ENCODE results near the gene RFX3.

Gene RFX3

GRCh38 chr9:3398232-3398648 is 127.6 kb downstream of the RFX3 start:
- no peaks in the 10 kb centered on the region for H3K36me3 ChIP-seq (ENCODE audit: insufficient read depth, low read length)
- H3K4me3 ChIP-seq (ENCODE audit: low read depth in 1 of 2, low read length in 2 of 2): peak overlapping the region in 1 of 2 experiments; percentile 39; a peak in 2 of 4 replicates
- H3K9ac ChIP-seq (ENCODE audit: low read depth, low read length): no peak overlapping the region
- peak overlapping the region; percentile 52; the same call in 1 of the 2 replicates for H3K4me2 ChIP-seq (ENCODE audit: insufficient read depth, low read length)
- H4K20me1 ChIP-seq (ENCODE audit: insufficient read depth, low read length): no peaks in the 10 kb centered on the region
- no peaks in the 10 kb centered on the region for H3K27me3 ChIP-seq (ENCODE audit: insufficient read depth, low read length, poor library complexity)
- peak; percentile 79 for ATAC-seq (ENCODE audit: insufficient read depth, low read depth)
- H3K9me3 ChIP-seq (ENCODE audit: insufficient read depth, low read length, severe bottlenecking): no peaks in the 10 kb centered on the region
- peaks cover 26% of the 10 kb centered on the region for H3K4me1 ChIP-seq (ENCODE audit: insufficient read depth, low read length)
- H3K27ac ChIP-seq (ENCODE audit: low read length): peak overlapping the region; percentile 82
- no peak for TF ChIP-seq CTCF (IDR thresholded peaks at IDR 0.05; ENCODE audit: borderline replicate concordance, extremely low read depth, low read length, poor library complexity, severe bottlenecking)
- no peak for TF ChIP-seq EZH2 (IDR thresholded peaks at IDR 0.05; ENCODE audit: borderline replicate concordance, low read depth, low read length, severe bottlenecking)
- peak; percentile 29 for DNase-seq
- no peaks in the 10 kb centered on the region for H3K79me2 ChIP-seq (ENCODE audit: insufficient read depth, low read length)
- H2AFZ ChIP-seq (ENCODE audit: low read depth, low read length): peak overlapping the region; percentile 67

GRCh38 chr9:3397766-3398165 is 128.0 kb downstream of the RFX3 start:
- no peaks in the 10 kb centered on the region for H3K27me3 ChIP-seq (ENCODE audit: insufficient read depth, low read length, poor library complexity)
- no peaks in the 10 kb centered on the region for H3K79me2 ChIP-seq (ENCODE audit: insufficient read depth, low read length)
- no peak overlapping the region for H3K4me3 ChIP-seq (ENCODE audit: low read depth in 1 of 2, low read length in 2 of 2)
- H3K9ac ChIP-seq (ENCODE audit: low read depth, low read length): no peak overlapping the region
- no peaks in the 10 kb centered on the region for H3K36me3 ChIP-seq (ENCODE audit: insufficient read depth, low read length)
- peak overlapping the region; percentile 82 for H3K27ac ChIP-seq (ENCODE audit: low read length)
- H4K20me1 ChIP-seq (ENCODE audit: insufficient read depth, low read length): no peaks in the 10 kb centered on the region
- H3K9me3 ChIP-seq (ENCODE audit: insufficient read depth, low read length, severe bottlenecking): no peaks in the 10 kb centered on the region
- H3K4me2 ChIP-seq (ENCODE audit: insufficient read depth, low read length): peak overlapping the region; percentile 52; the same call in 1 of the 2 replicates
- TF ChIP-seq EZH2 (IDR thresholded peaks at IDR 0.05; ENCODE audit: borderline replicate concordance, low read depth, low read length, severe bottlenecking) (no peak), CTCF (IDR thresholded peaks at IDR 0.05; ENCODE audit: borderline replicate concordance, extremely low read depth, low read length, poor library complexity, severe bottlenecking) (no peak)
- ATAC-seq (ENCODE audit: insufficient read depth, low read depth): no peak
- no peak overlapping the region for H2AFZ ChIP-seq (ENCODE audit: low read depth, low read length)
- no peak for DNase-seq
- peaks cover 26% of the 10 kb centered on the region for H3K4me1 ChIP-seq (ENCODE audit: insufficient read depth, low read length)

- TF ChIP-seq EZH2 (IDR thresholded peaks at IDR 0.05; ENCODE audit: borderline replicate concordance, low read depth, low read length, severe bottlenecking): no peak
- H3K27me3 ChIP-seq (ENCODE audit: insufficient read depth, low read length, poor library complexity): no peaks in the 10 kb centered on the region
- H4K20me1 ChIP-seq (ENCODE audit: insufficient read depth, low read length): no peaks in the 10 kb centered on the region
- no peak overlapping the region for H2AFZ ChIP-seq (ENCODE audit: low read depth, low read length)
- ATAC-seq (ENCODE audit: insufficient read depth, low read depth) (no peak), DNase-seq (no peak)
- H3K9ac ChIP-seq (ENCODE audit: low read depth, low read length): no peak overlapping the region
- peaks cover 8% of the 10 kb centered on the region; the same call in 1 of the 2 replicates for H3K36me3 ChIP-seq (ENCODE audit: insufficient read depth, low read length)
- no peaks in the 10 kb centered on the region for H3K79me2 ChIP-seq (ENCODE audit: insufficient read depth, low read length)
- no peak overlapping the region for H3K27ac ChIP-seq (ENCODE audit: low read length)
- no peak overlapping the region for H3K4me3 ChIP-seq (ENCODE audit: low read depth in 1 of 2, low read length in 2 of 2)
- no peaks in the 10 kb centered on the region for H3K9me3 ChIP-seq (ENCODE audit: insufficient read depth, low read length, severe bottlenecking)
- H3K4me1 ChIP-seq (ENCODE audit: insufficient read depth, low read length): 0 out of 2 replicates have a peak, but pooled peaks cover 3% of the 10 kb centered on the region
- H3K4me2 ChIP-seq (ENCODE audit: insufficient read depth, low read length): no peak overlapping the region
Observed at GRCh38 chr9:3391414-3391813, 134.4 kb downstream of the RFX3 start.

- TF ChIP-seq CTCF (IDR thresholded peaks at IDR 0.05; ENCODE audit: borderline replicate concordance, extremely low read depth, low read length, poor library complexity, severe bottlenecking) (no peak), EZH2 (IDR thresholded peaks at IDR 0.05; ENCODE audit: borderline replicate concordance, low read depth, low read length, severe bottlenecking) (no peak)
- H3K36me3 ChIP-seq (ENCODE audit: insufficient read depth, low read length): peaks cover 8% of the 10 kb centered on the region; the same call in 1 of the 2 replicates
- H4K20me1 ChIP-seq (ENCODE audit: insufficient read depth, low read length): no peaks in the 10 kb centered on the region
- no peaks in the 10 kb centered on the region for H3K79me2 ChIP-seq (ENCODE audit: insufficient read depth, low read length)
- H3K27ac ChIP-seq (ENCODE audit: low read length): no peak overlapping the region
- no peak overlapping the region for H2AFZ ChIP-seq (ENCODE audit: low read depth, low read length)
- no peaks in the 10 kb centered on the region for H3K9me3 ChIP-seq (ENCODE audit: insufficient read depth, low read length, severe bottlenecking)
- H3K4me2 ChIP-seq (ENCODE audit: insufficient read depth, low read length): no peak overlapping the region
- H3K4me1 ChIP-seq (ENCODE audit: insufficient read depth, low read length): no peaks in the 10 kb centered on the region
- no peak overlapping the region for H3K4me3 ChIP-seq (ENCODE audit: low read depth in 1 of 2, low read length in 2 of 2)
- no peak for DNase-seq
- H3K27me3 ChIP-seq (ENCODE audit: insufficient read depth, low read length, poor library complexity): no peaks in the 10 kb centered on the region
- no peak overlapping the region for H3K9ac ChIP-seq (ENCODE audit: low read depth, low read length)
- no peak for ATAC-seq (ENCODE audit: insufficient read depth, low read depth)
Observed at GRCh38 chr9:3386753-3387152, 139.0 kb downstream of the RFX3 start.
